Activated CD4-positive, alpha-beta memory T cell treated with anti-CD3 and anti-CD28 coated beads for 36 hours (primary cell): ENCODE results near the gene CBX7. TPM values are rescaled to one million over a fixed set of nuclear protein-coding genes. Genes with fewer than 3 reads are reported as not detected.

ENCODE experiments used
- CTCF ChIA-PET: fragments of 350-600 bp; sonication (Branson Sonifier 250); formaldehyde crosslinking; loops from one replicate; lab custom pipeline; 2021; ENCODE audit warnings: antibody characterized with exemption, inconsistent platforms; lab: Charles Lee
- POLR2A ChIA-PET: fragments of 350-600 bp; sonication (Branson Sonifier 250); formaldehyde crosslinking; loops from one replicate; lab custom pipeline; 2021; ENCODE audit warnings: antibody characterized with exemption; lab: Charles Lee
- DNase-seq: peaks from one replicate; pipeline ENCODE4 v3.0.0-alpha.2; 2020
- H3K27ac Mint-ChIP-seq: one replicate; pipeline ENCODE4 v1.8.0; 2021; ENCODE audit warnings: mixed read lengths
- H3K27me3 Mint-ChIP-seq: one replicate; pipeline ENCODE4 v1.8.0; 2021; ENCODE audit warnings: mixed read lengths
- H3K36me3 Mint-ChIP-seq: one replicate; pipeline ENCODE4 v1.8.0; 2021; ENCODE audit warnings: mixed read lengths
- H3K4me1 Mint-ChIP-seq: one replicate; pipeline ENCODE4 v1.8.0; 2021; ENCODE audit warnings: low read depth, mixed read lengths
- H3K4me3 Mint-ChIP-seq: one replicate; pipeline ENCODE4 v1.8.0; 2021; ENCODE audit warnings: mild to moderate bottlenecking, mixed read lengths
- H3K9me3 Mint-ChIP-seq: one replicate; pipeline ENCODE4 v1.8.0; 2021; ENCODE audit warnings: mixed read lengths
- intact Hi-C: fragments of 100-400 bp; cut with micrococcal nuclease; formaldehyde crosslinking; loops from one replicate; pipeline ENCODE4 v1.15.1; 2023
- total RNA-seq, 2 experiments: library from RNA; stranded (reverse); gene quantifications; one replicate each; pipeline ENCODE4 v1.2.3, GENCODE V29; 2021

The CBX7 gene
- total RNA-seq, 2 experiments from 2014 or later = 35.7 to 37.7 TPM

GRCh38 chr22:39179401-39179827 is 26.9 kb upstream of the CBX7 start:
- Mint-ChIP-seq H3K27me3 (no peaks in the 10 kb centered on the region), H3K36me3 (no peaks in the 10 kb centered on the region), H3K4me1 (peaks cover 26% of the 10 kb centered on the region), H3K4me3 (no peak overlapping the region), H3K27ac (no peak overlapping the region), H3K9me3 (peaks cover 11% of the 10 kb centered on the region)
- DNase-seq = no peak
- intact Hi-C loops = no loop called here
- CTCF ChIA-PET = interaction anchor here (0.8 to 2.9 kb wide), 2 partner anchors 9 to 310 kb away, joined by 3 to 12 read pairs; no protein-coding TSS in a partner anchor
- POLR2A ChIA-PET = no interaction called here

DNA sequence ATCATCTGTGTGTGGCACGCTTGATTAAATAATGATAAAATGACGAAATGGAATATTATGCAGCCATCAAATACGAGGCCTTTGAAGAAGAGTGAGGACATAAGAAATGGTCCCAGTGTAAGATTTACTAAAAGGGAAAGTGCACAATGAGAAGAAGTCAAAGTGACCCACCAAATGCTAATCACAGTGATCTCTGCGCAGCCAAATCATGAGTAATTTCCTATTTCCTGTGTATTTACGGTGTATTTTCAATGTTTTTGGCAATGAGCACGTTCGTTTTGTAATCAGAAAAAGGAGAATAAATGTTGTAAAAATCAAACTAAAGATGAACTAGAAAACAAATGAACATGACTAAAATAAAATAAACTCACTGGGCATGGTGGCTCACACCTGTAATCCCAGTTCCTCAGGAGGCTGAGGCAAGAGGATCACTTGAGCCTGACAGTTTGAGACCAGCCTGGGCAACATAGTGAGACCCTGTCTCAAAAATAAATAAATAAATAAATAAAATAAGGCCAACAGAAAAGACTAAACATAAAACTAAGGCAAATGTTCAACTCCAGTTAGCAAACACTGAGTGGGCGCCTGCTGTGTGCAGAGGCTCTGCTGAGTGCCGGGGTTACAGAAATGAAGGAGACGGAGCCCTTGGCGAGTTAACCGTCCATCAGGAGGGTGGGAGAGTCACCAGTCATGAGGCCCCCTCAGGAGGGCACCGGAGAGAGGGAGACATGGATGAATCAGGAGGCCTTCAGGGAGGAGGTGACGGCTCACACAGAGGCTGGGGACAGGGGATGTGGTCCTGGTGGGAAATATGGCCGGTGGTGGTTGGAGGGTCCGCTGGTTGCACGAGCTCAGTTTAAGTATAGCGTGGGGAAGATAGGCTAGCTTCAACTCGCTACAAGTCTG is 26.0 kb upstream of the CBX7 start:
- no peaks in the 10 kb centered on the region for H3K27me3 Mint-ChIP-seq
- H3K36me3 Mint-ChIP-seq = no peaks in the 10 kb centered on the region
- peaks cover 36% of the 10 kb centered on the region for H3K4me1 Mint-ChIP-seq
- no peak for DNase-seq
- peaks cover 11% of the 10 kb centered on the region for H3K9me3 Mint-ChIP-seq
- CTCF ChIA-PET = interaction anchor here (0.8 to 2.9 kb wide), 2 partner anchors 8 to 309 kb away, joined by 3 to 12 read pairs; no protein-coding TSS in a partner anchor
- H3K27ac Mint-ChIP-seq = no peak overlapping the region
- no peak overlapping the region for H3K4me3 Mint-ChIP-seq
- intact Hi-C loops = no loop called here
- POLR2A ChIA-PET = no interaction called here

DNA sequence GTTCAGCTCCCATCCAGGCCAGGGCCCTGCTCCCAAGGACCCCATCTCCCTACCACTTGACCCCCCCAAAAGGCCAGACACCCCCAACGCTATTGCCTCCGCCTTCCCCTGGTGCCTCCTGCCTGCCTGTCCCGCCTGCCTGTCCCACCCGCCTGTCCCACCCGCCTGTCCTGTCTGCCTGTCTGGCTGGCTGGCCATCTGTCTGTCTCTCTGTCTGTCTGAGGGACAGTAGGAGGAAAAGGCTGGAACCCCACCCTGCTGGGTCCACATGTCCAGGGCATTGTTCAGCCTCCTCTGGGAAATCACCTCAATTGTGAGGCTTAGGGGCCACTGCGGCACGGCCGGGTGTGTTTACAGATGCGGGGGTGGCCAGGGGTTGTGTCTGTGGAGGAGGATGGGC is 25.3 kb upstream of the CBX7 start:
- Mint-ChIP-seq H3K9me3 (peaks cover 11% of the 10 kb centered on the region), H3K4me1 (peaks cover 42% of the 10 kb centered on the region), H3K4me3 (no peak overlapping the region), H3K27me3 (no peaks in the 10 kb centered on the region), H3K27ac (no peak overlapping the region), H3K36me3 (no peaks in the 10 kb centered on the region)
- intact Hi-C loops = no loop called here
- CTCF ChIA-PET = interaction anchor here (1.4 kb wide), 1 partner anchor 133 kb away, joined by 6 read pairs; no protein-coding TSS in a partner anchor
- DNase-seq = no peak
- POLR2A ChIA-PET = interaction anchor here (1.0 kb wide), 1 partner anchor 141 kb away, joined by 3 read pairs; no protein-coding TSS in a partner anchor

DNA sequence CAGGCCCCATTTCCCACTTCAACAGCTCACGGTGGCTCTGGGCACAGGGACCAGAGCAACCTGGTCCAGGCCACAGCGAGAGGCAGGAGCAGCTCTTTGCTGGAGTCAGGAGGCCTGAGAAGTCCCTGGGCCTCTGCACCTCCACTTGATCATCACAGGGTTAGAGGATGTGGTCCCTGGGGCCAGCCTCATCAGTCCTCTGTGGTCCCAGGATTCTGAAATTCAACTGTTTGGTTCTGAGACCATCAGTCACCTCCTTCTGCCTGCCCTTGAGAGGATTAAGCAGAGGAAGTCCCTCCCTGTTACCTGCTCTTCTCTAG is 24.9 kb upstream of the CBX7 start:
- no peaks in the 10 kb centered on the region for H3K36me3 Mint-ChIP-seq
- no peaks in the 10 kb centered on the region for H3K27me3 Mint-ChIP-seq
- H3K27ac Mint-ChIP-seq = no peak overlapping the region
- H3K4me1 Mint-ChIP-seq = peaks cover 42% of the 10 kb centered on the region
- ChIA-PET CTCF (interaction anchor here (1.4 to 1.7 kb wide), 2 partner anchors 129 to 133 kb away, joined by 5 to 6 read pairs; no protein-coding TSS in a partner anchor), POLR2A (interaction anchor here (0.6 to 1.0 kb wide), 2 partner anchors 10 to 141 kb away, joined by 3 read pairs; no protein-coding TSS in a partner anchor)
- intact Hi-C loops = no loop called here
- H3K4me3 Mint-ChIP-seq = no peak overlapping the region
- DNase-seq = peak; percentile 36
- H3K9me3 Mint-ChIP-seq = peaks cover 11% of the 10 kb centered on the region

DNA sequence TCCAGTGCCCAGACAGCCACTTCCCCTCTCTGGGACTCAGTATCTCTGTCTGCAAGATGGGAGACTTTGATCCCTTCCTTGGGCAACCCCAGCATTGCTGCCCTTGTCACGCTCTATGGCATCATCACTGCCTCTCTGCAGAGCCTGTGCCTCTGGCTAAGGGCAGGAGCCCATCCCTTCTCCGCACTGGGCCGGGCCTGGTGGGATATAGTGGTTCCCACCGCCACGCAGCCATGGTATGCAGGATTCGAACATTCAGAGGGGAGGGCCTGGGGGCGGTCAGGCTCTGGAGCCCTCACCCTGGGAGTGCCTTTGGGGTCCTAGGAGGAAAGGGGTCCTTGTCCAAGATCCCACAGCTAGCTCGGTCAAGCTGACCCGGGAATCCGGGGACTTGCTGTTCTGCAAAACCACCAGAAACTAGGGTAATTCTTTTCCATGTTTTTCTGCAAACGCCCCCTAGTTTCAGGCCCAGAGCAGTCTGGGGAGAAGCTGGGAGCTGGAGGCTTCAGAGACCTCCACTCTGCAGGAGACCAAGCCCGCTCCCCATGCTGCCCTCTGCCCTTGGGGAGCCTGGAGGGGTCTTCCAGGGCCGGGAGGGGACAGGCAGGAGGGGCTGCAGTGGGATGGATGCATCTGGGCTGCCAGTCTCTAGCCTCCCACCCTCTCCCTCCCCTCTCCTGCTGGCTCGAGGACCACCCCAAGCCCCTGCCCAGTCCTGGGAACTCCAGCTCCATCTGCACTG is 24.4 kb upstream of the CBX7 start:
- no peak overlapping the region for H3K27ac Mint-ChIP-seq
- H3K27me3 Mint-ChIP-seq = no peaks in the 10 kb centered on the region
- CTCF ChIA-PET = interaction anchor here (1.4 to 1.7 kb wide), 2 partner anchors 130 to 133 kb away, joined by 5 to 6 read pairs; no protein-coding TSS in a partner anchor
- intact Hi-C loops = no loop called here
- POLR2A ChIA-PET = interaction anchor here (0.6 to 1.0 kb wide), 2 partner anchors 10 to 142 kb away, joined by 3 read pairs; no protein-coding TSS in a partner anchor
- H3K4me1 Mint-ChIP-seq = peaks cover 44% of the 10 kb centered on the region
- H3K4me3 Mint-ChIP-seq = no peak overlapping the region
- no peaks in the 10 kb centered on the region for H3K36me3 Mint-ChIP-seq
- DNase-seq = no peak
- H3K9me3 Mint-ChIP-seq = peaks cover 8% of the 10 kb centered on the region

DNA sequence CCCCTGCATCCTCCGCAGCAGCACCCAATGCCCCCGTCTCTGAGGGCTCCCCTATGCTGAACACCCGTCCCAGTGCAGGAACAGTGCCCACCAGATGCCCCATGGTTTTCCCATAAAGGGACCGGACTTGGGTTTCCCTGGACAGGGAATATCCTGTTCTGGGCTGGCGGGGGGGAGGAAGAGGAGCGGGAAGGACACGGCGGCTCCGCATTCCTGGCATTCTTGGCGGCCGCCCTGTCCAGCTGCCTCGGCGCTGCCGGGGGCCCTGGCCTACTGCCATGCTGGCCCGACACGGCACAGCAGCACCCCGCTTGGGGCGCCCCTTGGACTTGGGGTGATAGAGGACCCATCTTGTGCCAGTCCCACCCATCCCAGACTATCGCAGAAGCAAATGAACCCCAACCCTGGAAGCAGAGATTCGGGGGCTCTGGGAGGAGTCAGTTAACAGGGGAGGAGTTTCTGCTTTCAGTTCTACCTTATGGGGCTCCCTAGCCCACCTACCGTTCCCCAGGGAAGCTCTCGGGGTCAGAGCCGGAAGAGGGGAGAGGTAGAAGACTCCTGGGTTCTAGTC is 23.7 kb upstream of the CBX7 start:
- POLR2A ChIA-PET = no interaction called here
- intact Hi-C loops = no loop called here
- no peak for DNase-seq
- no peaks in the 10 kb centered on the region for H3K27me3 Mint-ChIP-seq
- peaks cover 1% of the 10 kb centered on the region for H3K9me3 Mint-ChIP-seq
- CTCF ChIA-PET = interaction anchor here (1.4 to 1.7 kb wide), 2 partner anchors 130 to 134 kb away, joined by 5 to 6 read pairs; no protein-coding TSS in a partner anchor
- H3K4me1 Mint-ChIP-seq = peaks cover 49% of the 10 kb centered on the region
- no peak overlapping the region for H3K4me3 Mint-ChIP-seq
- no peaks in the 10 kb centered on the region for H3K36me3 Mint-ChIP-seq
- no peak overlapping the region for H3K27ac Mint-ChIP-seq

DNA sequence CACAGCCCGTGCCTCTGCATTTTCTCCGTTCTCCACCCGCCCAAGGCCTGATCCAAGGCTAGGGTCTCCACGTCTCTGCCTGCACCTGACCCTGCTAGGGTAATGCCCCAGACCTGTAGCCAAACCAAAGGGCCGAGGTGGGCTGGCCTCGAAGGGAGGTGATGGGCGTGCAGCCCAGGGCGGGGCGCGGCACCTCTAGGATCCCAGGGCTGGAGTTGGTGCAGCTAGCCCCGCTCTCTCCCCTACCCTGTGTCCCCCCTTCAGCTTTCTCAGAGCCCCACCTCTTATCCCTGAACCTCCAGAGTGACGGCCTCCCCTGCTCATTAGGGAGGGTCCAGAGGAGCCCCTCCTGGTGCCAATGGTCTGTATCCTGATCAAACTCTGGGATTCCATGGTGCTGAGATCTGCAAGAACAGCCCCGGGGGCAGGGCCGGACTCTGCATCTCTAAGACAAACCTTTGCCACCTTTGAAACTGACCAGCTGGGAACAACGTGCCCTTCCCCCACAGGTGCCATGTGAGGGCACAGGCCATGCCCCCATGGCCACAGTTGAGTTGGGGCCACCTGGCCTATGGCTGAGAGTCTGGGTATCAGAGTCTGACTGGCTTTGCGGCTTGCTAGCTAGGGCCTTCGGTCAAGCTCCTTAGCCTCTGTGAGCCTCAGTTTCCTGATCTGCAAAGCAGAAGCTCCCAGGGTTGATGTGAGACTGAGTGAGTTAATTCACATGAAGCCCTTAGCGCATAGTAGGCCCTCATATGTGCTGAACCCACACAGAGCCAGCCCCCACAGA is 23.1 kb upstream of the CBX7 start:
- intact Hi-C loops = no loop called here
- Mint-ChIP-seq H3K36me3 (no peaks in the 10 kb centered on the region), H3K4me1 (peaks cover 56% of the 10 kb centered on the region), H3K9me3 (no peaks in the 10 kb centered on the region), H3K27me3 (peaks cover 1% of the 10 kb centered on the region), H3K4me3 (no peak overlapping the region), H3K27ac (no peak overlapping the region)
- ChIA-PET CTCF (interaction anchor here (1.7 to 4.3 kb wide), 2 partner anchors 131 to 135 kb away, joined by 5 to 31 read pairs; no protein-coding TSS in a partner anchor), POLR2A (interaction anchor here (2.0 to 2.3 kb wide), 2 partner anchors 135 to 143 kb away, joined by 7 to 14 read pairs; partner anchors contain the start of gene RPL3)
- no peak for DNase-seq

- intact Hi-C loops = loop anchor here (1.0 to 5.0 kb wide), 3 partner anchors 33 to 358 kb away; partner anchors contain the start of gene RPS19BP1
- DNase-seq = peak; percentile 73
- Mint-ChIP-seq H3K9me3 (no peaks in the 10 kb centered on the region), H3K4me3 (peak overlapping the region; percentile 10), H3K27me3 (peaks cover 1% of the 10 kb centered on the region), H3K27ac (peak overlapping the region; percentile 35), H3K36me3 (no peaks in the 10 kb centered on the region), H3K4me1 (peaks cover 56% of the 10 kb centered on the region)
- POLR2A ChIA-PET = interaction anchor here (2.0 to 2.3 kb wide), 2 partner anchors 136 to 144 kb away, joined by 7 to 14 read pairs; partner anchors contain the start of gene RPL3
- CTCF ChIA-PET = interaction anchor here (1.0 to 4.3 kb wide), 3 partner anchors 136 to 225 kb away, joined by 3 to 31 read pairs (median 3); partner anchors contain the start of genes RPL3 and TAB1
Observed at GRCh38 chr22:39174498-39175352, 22.2 kb upstream of the CBX7 start.

DNA sequence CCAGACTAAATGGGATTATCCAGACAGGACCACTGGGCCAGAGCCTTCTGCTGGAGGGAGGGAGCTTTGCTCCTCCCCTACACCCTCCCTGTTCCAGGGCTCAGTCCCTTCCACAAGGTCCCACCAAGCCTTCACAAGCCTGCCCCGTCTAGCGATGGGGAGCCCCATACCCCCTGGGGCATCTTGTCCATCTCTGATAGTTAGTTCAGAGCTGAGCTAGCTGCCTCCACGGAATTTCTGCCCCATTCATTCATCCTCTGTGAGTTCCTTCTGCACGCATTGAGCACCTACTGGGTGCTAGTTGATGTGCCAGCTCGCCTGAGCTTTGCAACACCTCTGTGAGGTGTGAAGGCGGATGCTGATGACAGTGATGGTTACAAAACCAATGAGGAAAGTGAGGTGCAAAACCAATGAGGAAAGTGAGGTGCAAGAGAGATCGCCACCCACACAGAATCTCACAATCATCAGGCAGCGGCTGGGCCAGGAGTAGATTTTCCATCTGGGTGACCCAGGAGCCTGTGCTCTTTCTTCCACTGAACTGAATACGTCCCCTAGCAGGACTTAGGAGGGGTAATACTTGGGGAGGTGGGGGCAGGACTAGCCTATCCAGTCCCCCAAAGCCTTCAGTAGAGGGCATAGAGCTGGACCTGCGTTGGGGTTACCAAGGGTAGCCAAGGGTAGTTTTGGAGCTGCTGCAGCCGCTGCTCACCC is 21.5 kb upstream of the CBX7 start:
- H3K4me3 Mint-ChIP-seq = peak overlapping the region; percentile 10
- ChIA-PET POLR2A (interaction anchor here (0.5 to 2.3 kb wide), 3 partner anchors 36 to 145 kb away, joined by 4 to 14 read pairs (median 7); partner anchors contain the start of gene RPL3), CTCF (interaction anchor here (1.0 to 5.1 kb wide), 5 partner anchors 22 to 226 kb away, joined by 3 to 98 read pairs (median 3); partner anchors contain the start of genes CBX7, RPL3 and TAB1)
- H3K9me3 Mint-ChIP-seq = no peaks in the 10 kb centered on the region
- DNase-seq = peak; percentile 61
- H3K27me3 Mint-ChIP-seq = peaks cover 1% of the 10 kb centered on the region
- peaks cover 54% of the 10 kb centered on the region for H3K4me1 Mint-ChIP-seq
- H3K36me3 Mint-ChIP-seq = no peaks in the 10 kb centered on the region
- intact Hi-C loops = loop anchor here (1.0 to 5.0 kb wide), 3 partner anchors 33 to 358 kb away; partner anchors contain the start of gene RPS19BP1
- H3K27ac Mint-ChIP-seq = peak overlapping the region; percentile 35
